Femur (tissue), 1 donor: ENCODE data around the gene CNTFR.
"Not testable (repeated sequence)": the region's sequence is repeated elsewhere in the genome, so short reads cannot be mapped to it uniquely, and the experiment has no call there.

ENCODE experiments used
- DNase-seq: peaks from one replicate; pipeline ENCODE4 v3.0.0-alpha.2; 2017

Gene CNTFR

GRCh38 chr9:34553511-34554021 is 36.0 kb downstream of the CNTFR start:
- DNase-seq = peak; percentile 16

- DNase-seq = no peak
Measured at GRCh38 chr9:34552986-34553385, 36.5 kb downstream of the CNTFR start.

GRCh38 chr9:34552606-34552981 is 36.9 kb downstream of the CNTFR start:
- no peak for DNase-seq

- no peak for DNase-seq
Measured at GRCh38 chr9:34551751-34552605, 37.5 kb downstream of the CNTFR start.

- DNase-seq = peak; percentile 10
Measured at GRCh38 chr9:34550681-34551270, 38.7 kb downstream of the CNTFR start.

GRCh38 chr9:34550016-34550680 is 39.4 kb downstream of the CNTFR start:
- peak; percentile 13 for DNase-seq

- DNase-seq = peak; percentile 13
Measured at GRCh38 chr9:34549407-34549732, 40.2 kb downstream of the CNTFR start.

GRCh38 chr9:34547960-34548611 is 41.4 kb downstream of the CNTFR start:
- peak; percentile 84 for DNase-seq

GRCh38 chr9:34546834-34547827 is 42.4 kb downstream of the CNTFR start:
- DNase-seq = peak; percentile 80

GRCh38 chr9:34546102-34546833 is 43.3 kb downstream of the CNTFR start:
- DNase-seq = peak; percentile 23

- peak; percentile 10 for DNase-seq
Measured at GRCh38 chr9:34545497-34545896, 44.0 kb downstream of the CNTFR start.

GRCh38 chr9:34544035-34544434 is 45.5 kb downstream of the CNTFR start:
- peak; percentile 1 for DNase-seq

GRCh38 chr9:34541540-34541939 is 48.0 kb downstream of the CNTFR start:
- DNase-seq = peak; percentile 4

- DNase-seq = no peak
Measured at GRCh38 chr9:34540827-34541226, 48.7 kb downstream of the CNTFR start.

- no peak for DNase-seq
Measured at GRCh38 chr9:34536685-34537084, 52.8 kb downstream of the CNTFR start.

- not testable (repeated sequence) for DNase-seq
Measured at GRCh38 chr9:34532041-34532440, 57.5 kb downstream of the CNTFR start.

- DNase-seq = no peak
Measured at GRCh38 chr9:34526026-34526425, 63.5 kb downstream of the CNTFR start.

GRCh38 chr9:34524349-34524748 is 65.2 kb downstream of the CNTFR start:
- DNase-seq = no peak

GRCh38 chr9:34522971-34523797 is 66.3 kb downstream of the CNTFR start, which contains the start of gene ENHO:
Gene ENHO, minus strand, starts transcription at chr9:34522990. Its CDS starts 1,295 bp downstream, at chr9:34521695.
- DNase-seq = peak; percentile 95
